Astrocyte (in vitro differentiated cells and primary cell): ENCODE measurements around the gene MLPH. TPM values are rescaled to one million over a fixed set of nuclear protein-coding genes. Genes with fewer than 3 reads are reported as not detected.
A peak's percentile ranks its signal among the peaks of the same experiment; 100 is the strongest.

Experiments
- DNase-seq: peaks from one replicate; pipeline ENCODE4 v3.0.0-alpha.2; 2010; ENCODE audit warnings: low read depth
- FAIRE-seq: peaks from 2 replicates; lab custom pipeline; 2011; peaks lifted over from hg19 to GRCh38; lab: Jason Lieb, UNC
- H2AFZ ChIP-seq: 2 replicates; pipeline ENCODE4 v1.6.0; 2012; ENCODE audit warnings: low read depth, low read length, inconsistent platforms
- H3K27ac ChIP-seq: 2 replicates; pipeline ENCODE4 v1.5.1; 2011; ENCODE audit warnings: low read depth, low read length, inconsistent platforms
- H3K27me3 ChIP-seq: 2 replicates; pipeline ENCODE4 v1.6.0; 2011; ENCODE audit warnings: low read length, inconsistent platforms; ENCODE audit not compliant: insufficient read depth
- H3K36me3 ChIP-seq: 2 replicates; pipeline ENCODE4 v1.5.1; 2011; ENCODE audit warnings: low read length, inconsistent platforms; ENCODE audit not compliant: insufficient read depth
- H3K4me1 ChIP-seq: 2 replicates; pipeline ENCODE4 v1.5.1; 2011; ENCODE audit warnings: low read length, inconsistent platforms; ENCODE audit not compliant: insufficient read depth
- H3K4me2 ChIP-seq: 2 replicates; pipeline ENCODE4 v1.6.0; 2012; ENCODE audit warnings: low read length, inconsistent platforms
- H3K4me3 ChIP-seq: 2 replicates; pipeline ENCODE4 v1.5.1; 2011; ENCODE audit warnings: low read depth, mild to moderate bottlenecking, low read length, inconsistent platforms; ENCODE audit not compliant: insufficient read depth
- H3K79me2 ChIP-seq: 2 replicates; pipeline ENCODE4 v1.6.0; 2012; ENCODE audit warnings: mild to moderate bottlenecking, low read length, inconsistent platforms; ENCODE audit not compliant: insufficient read depth
- H3K9ac ChIP-seq: 2 replicates; pipeline ENCODE4 v1.6.0; 2012; ENCODE audit warnings: mild to moderate bottlenecking, low read length, inconsistent platforms
- H3K9me3 ChIP-seq: 2 replicates; pipeline ENCODE4 v1.5.1; 2012; ENCODE audit warnings: low read depth, mild to moderate bottlenecking, low read length, inconsistent platforms; ENCODE audit not compliant: insufficient read depth
- H4K20me1 ChIP-seq: 2 replicates; pipeline ENCODE4 v1.6.0; 2012; ENCODE audit warnings: low read length, inconsistent platforms; ENCODE audit not compliant: insufficient read depth
- H3K27ac Mint-ChIP-seq: one replicate; pipeline ENCODE4 v1.8.0; 2021; ENCODE audit warnings: mild to moderate bottlenecking, mixed read lengths; ENCODE audit not compliant: unreplicated experiment
- H3K27me3 Mint-ChIP-seq: one replicate; pipeline ENCODE4 v1.8.0; 2021; ENCODE audit warnings: low read depth, mixed read lengths; ENCODE audit not compliant: unreplicated experiment
- H3K36me3 Mint-ChIP-seq: one replicate; pipeline ENCODE4 v1.8.0; 2021; ENCODE audit warnings: low read depth, mixed read lengths; ENCODE audit not compliant: unreplicated experiment
- H3K4me1 Mint-ChIP-seq: one replicate; pipeline ENCODE4 v1.8.0; 2021; ENCODE audit warnings: low read depth, mixed read lengths; ENCODE audit not compliant: unreplicated experiment
- H3K4me3 Mint-ChIP-seq: one replicate; pipeline ENCODE4 v1.8.0; 2021; ENCODE audit warnings: mild to moderate bottlenecking, moderate library complexity, mixed read lengths; ENCODE audit not compliant: unreplicated experiment
- H3K9me3 Mint-ChIP-seq: one replicate; pipeline ENCODE4 v1.8.0; 2021; ENCODE audit warnings: mild to moderate bottlenecking, mixed read lengths; ENCODE audit not compliant: unreplicated experiment
- EZH2 ChIP-seq: IDR thresholded peaks from 2 replicates; pipeline ENCODE4 v1.6.1; 2012; ENCODE audit warnings: mild to moderate bottlenecking, low read length, inconsistent platforms; ENCODE audit not compliant: insufficient read depth
- total RNA-seq: library from RNA; stranded (reverse); gene quantifications from 2 replicates; pipeline ENCODE4 v1.2.1, GENCODE V29; 2021
- TF ChIP-seq, protein P1 (sequence below): IDR thresholded peaks from 2 replicates; pipeline ENCODE4 v1.5.1; 2011; ENCODE audit warnings: low read depth, mild to moderate bottlenecking, inconsistent platforms, low read length, moderate library complexity; ENCODE audit not compliant: insufficient read depth

MLPH gene
- total RNA-seq, 1 donor from 2014 or later = 14.2 TPM

DNA sequence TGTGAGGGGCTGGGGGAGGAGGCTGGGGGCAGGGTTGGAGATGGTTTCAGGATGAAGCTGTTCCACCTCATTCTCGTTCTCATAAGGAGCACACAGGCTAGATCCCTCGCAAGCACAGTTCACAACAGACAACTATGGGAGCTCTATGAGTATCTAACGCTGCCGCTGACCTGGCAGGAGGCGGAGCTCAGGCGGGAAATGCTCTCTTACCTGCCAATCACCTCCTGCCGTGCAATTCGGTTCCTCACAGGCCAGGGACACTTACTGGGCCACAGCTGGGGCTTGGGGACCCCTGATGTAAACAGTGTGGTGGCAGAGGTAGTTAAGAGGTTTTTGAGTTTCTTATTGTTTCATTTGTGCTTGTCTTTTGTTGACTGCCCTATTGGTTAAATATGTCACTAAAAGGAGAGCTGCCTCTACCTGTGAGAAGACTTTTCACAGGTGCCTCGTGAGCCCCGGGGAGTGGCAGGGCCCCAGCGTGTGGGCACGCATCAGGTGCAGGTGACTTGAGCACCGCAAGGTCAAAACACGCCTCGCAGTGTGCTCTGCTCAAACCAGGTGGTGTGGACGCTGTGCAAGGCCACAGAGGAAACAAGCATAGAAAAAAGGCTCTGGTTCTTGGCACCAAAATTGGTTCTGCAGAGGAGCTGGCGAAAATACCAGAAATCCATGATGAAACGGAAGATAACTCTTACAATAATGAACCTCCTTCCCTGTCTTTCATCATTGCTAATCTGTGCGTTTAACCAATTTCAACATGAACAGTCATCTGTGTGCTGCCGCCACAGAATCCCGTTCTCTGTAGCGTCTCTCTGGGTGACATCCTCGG lies 10.2 kb downstream of the MLPH start:
- Histone ChIP-seq H3K27me3 (no peaks in the 10 kb centered on the region), H3K4me1 (peaks cover 29% of the 10 kb centered on the region), H4K20me1 (no peaks in the 10 kb centered on the region), H3K9me3 (no peaks in the 10 kb centered on the region), H3K4me3 (no peak overlapping the region), H3K27ac (peak overlapping the region; percentile 100), H3K9ac (no peak overlapping the region), H3K4me2 (no peak overlapping the region), H3K36me3 (peaks cover 75% of the 10 kb centered on the region), H2AFZ (no peak overlapping the region), H3K79me2 (peaks cover 81% of the 10 kb centered on the region)
- TF ChIP-seq, protein P1, sequence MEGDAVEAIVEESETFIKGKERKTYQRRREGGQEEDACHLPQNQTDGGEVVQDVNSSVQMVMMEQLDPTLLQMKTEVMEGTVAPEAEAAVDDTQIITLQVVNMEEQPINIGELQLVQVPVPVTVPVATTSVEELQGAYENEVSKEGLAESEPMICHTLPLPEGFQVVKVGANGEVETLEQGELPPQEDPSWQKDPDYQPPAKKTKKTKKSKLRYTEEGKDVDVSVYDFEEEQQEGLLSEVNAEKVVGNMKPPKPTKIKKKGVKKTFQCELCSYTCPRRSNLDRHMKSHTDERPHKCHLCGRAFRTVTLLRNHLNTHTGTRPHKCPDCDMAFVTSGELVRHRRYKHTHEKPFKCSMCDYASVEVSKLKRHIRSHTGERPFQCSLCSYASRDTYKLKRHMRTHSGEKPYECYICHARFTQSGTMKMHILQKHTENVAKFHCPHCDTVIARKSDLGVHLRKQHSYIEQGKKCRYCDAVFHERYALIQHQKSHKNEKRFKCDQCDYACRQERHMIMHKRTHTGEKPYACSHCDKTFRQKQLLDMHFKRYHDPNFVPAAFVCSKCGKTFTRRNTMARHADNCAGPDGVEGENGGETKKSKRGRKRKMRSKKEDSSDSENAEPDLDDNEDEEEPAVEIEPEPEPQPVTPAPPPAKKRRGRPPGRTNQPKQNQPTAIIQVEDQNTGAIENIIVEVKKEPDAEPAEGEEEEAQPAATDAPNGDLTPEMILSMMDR = no peak
- no peak for TF ChIP-seq EZH2
- Mint-ChIP-seq H3K36me3 (peaks cover 43% of the 10 kb centered on the region), H3K27me3 (peaks cover 10% of the 10 kb centered on the region), H3K9me3 (peaks cover 7% of the 10 kb centered on the region), H3K4me3 (no peak overlapping the region), H3K27ac (no peak overlapping the region), H3K4me1 (peaks cover 13% of the 10 kb centered on the region)
- no peak for FAIRE-seq
- DNase-seq = no peak

DNA sequence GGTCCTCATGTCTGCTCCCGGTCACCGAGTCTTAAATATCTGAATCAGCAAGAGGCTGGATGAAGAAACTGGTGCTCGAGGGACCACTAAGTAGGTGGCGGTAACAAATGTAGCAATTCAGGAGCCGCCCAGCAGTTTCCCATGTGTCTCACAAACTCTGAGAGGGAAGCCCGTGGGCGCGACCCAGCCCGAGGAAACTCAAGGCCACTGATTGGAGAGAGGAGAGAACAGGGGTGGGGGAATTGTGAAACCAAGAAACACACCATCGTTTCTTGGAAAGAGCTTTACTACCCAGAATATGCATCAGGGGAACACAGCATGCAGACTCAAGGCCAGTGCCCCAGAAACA lies 10.8 kb downstream of the MLPH start:
- Histone ChIP-seq H3K4me1 (peaks cover 34% of the 10 kb centered on the region), H3K9me3 (no peaks in the 10 kb centered on the region), H4K20me1 (no peaks in the 10 kb centered on the region), H3K79me2 (peaks cover 81% of the 10 kb centered on the region), H3K36me3 (peaks cover 74% of the 10 kb centered on the region), H3K27me3 (no peaks in the 10 kb centered on the region), H3K27ac (peak overlapping the region; percentile 100), H3K4me3 (no peak overlapping the region), H3K9ac (peak overlapping the region; percentile 1), H3K4me2 (no peak overlapping the region), H2AFZ (no peak overlapping the region)
- peaks cover 17% of the 10 kb centered on the region for H3K4me1 Mint-ChIP-seq
- FAIRE-seq = no peak
- peaks cover 7% of the 10 kb centered on the region for H3K9me3 Mint-ChIP-seq
- H3K27me3 Mint-ChIP-seq = peaks cover 10% of the 10 kb centered on the region
- H3K4me3 Mint-ChIP-seq = no peak overlapping the region
- DNase-seq = no peak
- peaks cover 40% of the 10 kb centered on the region for H3K36me3 Mint-ChIP-seq
- TF ChIP-seq, protein P1 = no peak
- TF ChIP-seq EZH2 = no peak
- H3K27ac Mint-ChIP-seq = peak overlapping the region; percentile 30

DNA sequence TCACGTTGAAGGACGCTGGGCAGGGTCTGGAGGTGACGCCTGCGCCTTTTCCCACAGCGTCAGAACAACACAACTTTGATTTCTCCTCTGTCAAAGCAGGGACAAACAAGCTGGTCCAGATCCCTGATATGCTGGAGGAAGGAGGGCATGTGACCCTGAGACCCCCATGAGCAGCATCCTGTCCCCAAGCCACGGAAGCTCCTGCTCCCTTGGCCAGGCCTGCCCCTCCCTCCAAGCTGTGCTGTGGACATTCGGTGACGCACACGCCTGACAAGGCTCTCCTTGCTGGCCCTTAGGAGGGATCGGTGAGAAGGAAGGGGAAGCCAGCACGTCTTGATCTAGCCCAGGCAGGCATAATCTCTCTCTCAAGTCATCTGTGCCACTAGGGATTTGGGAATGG lies 11.3 kb downstream of the MLPH start:
- Histone ChIP-seq H3K27me3 (no peaks in the 10 kb centered on the region), H3K36me3 (peaks cover 72% of the 10 kb centered on the region), H3K9ac (peak overlapping the region; percentile 1), H3K4me2 (no peak overlapping the region), H3K4me3 (no peak overlapping the region), H3K27ac (peak overlapping the region; percentile 100), H3K9me3 (no peaks in the 10 kb centered on the region), H2AFZ (no peak overlapping the region), H3K79me2 (peaks cover 81% of the 10 kb centered on the region), H4K20me1 (no peaks in the 10 kb centered on the region), H3K4me1 (peaks cover 34% of the 10 kb centered on the region)
- no peak for TF ChIP-seq EZH2
- TF ChIP-seq, protein P1 = no peak
- peaks cover 19% of the 10 kb centered on the region for H3K4me1 Mint-ChIP-seq
- H3K27ac Mint-ChIP-seq = no peak overlapping the region
- no peak overlapping the region for H3K4me3 Mint-ChIP-seq
- peaks cover 35% of the 10 kb centered on the region for H3K36me3 Mint-ChIP-seq
- H3K9me3 Mint-ChIP-seq = peaks cover 3% of the 10 kb centered on the region
- no peak for FAIRE-seq
- peaks cover 10% of the 10 kb centered on the region for H3K27me3 Mint-ChIP-seq
- DNase-seq = no peak
